ENCODE data around the gene DFFB. TPM values are rescaled to one million over a fixed set of nuclear protein-coding genes. Genes with fewer than 3 reads are reported as not detected.

The DFFB gene
- total and polyA plus RNA-seq, 2 experiments from 2014 or later: 5.5 to 6.2 TPM

- no peak overlapping the region for H3K27ac ChIP-seq
- 82% methylated on average over 10 of the region's 10 CpGs for WGBS (ENCODE audit: low lambda C conversion rate, missing lambda C conversion rate)
- no peak for DNase-seq (ENCODE audit: low spot score)
- H4K20me1 ChIP-seq (ENCODE audit: insufficient read depth, poor library complexity, severe bottlenecking): no peaks in the 10 kb centered on the region
- no peaks in the 10 kb centered on the region for H3K27me3 ChIP-seq
- no peaks in the 10 kb centered on the region for H3K36me3 ChIP-seq (replicated peaks; ENCODE audit: insufficient read depth, low read depth)
- no peak overlapping the region for H2AFZ ChIP-seq
- H3K79me2 ChIP-seq: no peaks in the 10 kb centered on the region
- no peaks in the 10 kb centered on the region for H3K4me1 ChIP-seq (ENCODE audit: insufficient read depth)
- H3K4me3 ChIP-seq: no peak overlapping the region
- H3K9me3 ChIP-seq (ENCODE audit: low read depth): no peaks in the 10 kb centered on the region
- TF ChIP-seq, protein P1, sequence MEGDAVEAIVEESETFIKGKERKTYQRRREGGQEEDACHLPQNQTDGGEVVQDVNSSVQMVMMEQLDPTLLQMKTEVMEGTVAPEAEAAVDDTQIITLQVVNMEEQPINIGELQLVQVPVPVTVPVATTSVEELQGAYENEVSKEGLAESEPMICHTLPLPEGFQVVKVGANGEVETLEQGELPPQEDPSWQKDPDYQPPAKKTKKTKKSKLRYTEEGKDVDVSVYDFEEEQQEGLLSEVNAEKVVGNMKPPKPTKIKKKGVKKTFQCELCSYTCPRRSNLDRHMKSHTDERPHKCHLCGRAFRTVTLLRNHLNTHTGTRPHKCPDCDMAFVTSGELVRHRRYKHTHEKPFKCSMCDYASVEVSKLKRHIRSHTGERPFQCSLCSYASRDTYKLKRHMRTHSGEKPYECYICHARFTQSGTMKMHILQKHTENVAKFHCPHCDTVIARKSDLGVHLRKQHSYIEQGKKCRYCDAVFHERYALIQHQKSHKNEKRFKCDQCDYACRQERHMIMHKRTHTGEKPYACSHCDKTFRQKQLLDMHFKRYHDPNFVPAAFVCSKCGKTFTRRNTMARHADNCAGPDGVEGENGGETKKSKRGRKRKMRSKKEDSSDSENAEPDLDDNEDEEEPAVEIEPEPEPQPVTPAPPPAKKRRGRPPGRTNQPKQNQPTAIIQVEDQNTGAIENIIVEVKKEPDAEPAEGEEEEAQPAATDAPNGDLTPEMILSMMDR (IDR thresholded peaks at IDR 0.05; ENCODE audit: poor library complexity): no peak
- no peak for TF ChIP-seq EZH2phosphoT487 (IDR thresholded peaks at IDR 0.05; ENCODE audit: low read depth, severe bottlenecking, unreplicated experiment)
- TF ChIP-seq EZH2 (IDR thresholded peaks at IDR 0.05; ENCODE audit: borderline replicate concordance): no peak
- no peaks in the 10 kb centered on the region for H3K9me2 ChIP-seq (replicated peaks; ENCODE audit: insufficient read depth)
- H3K4me2 ChIP-seq: no peak overlapping the region
These were observed 37.5 kb upstream of the DFFB start for GRCh38 chr1:3819771-3820200.

- no peak overlapping the region for H3K4me3 ChIP-seq
- H3K4me1 ChIP-seq (ENCODE audit: insufficient read depth): no peaks in the 10 kb centered on the region
- H3K4me2 ChIP-seq: no peak overlapping the region
- no peak for DNase-seq (ENCODE audit: low spot score)
- H3K79me2 ChIP-seq: no peaks in the 10 kb centered on the region
- H2AFZ ChIP-seq: no peak overlapping the region
- no peaks in the 10 kb centered on the region for H3K9me2 ChIP-seq (replicated peaks; ENCODE audit: insufficient read depth)
- no peak for TF ChIP-seq EZH2 (IDR thresholded peaks at IDR 0.05; ENCODE audit: borderline replicate concordance)
- TF ChIP-seq, protein P1 (IDR thresholded peaks at IDR 0.05; ENCODE audit: poor library complexity): no peak
- TF ChIP-seq EZH2phosphoT487 (IDR thresholded peaks at IDR 0.05; ENCODE audit: low read depth, severe bottlenecking, unreplicated experiment): no peak
- H3K36me3 ChIP-seq (replicated peaks; ENCODE audit: insufficient read depth, low read depth): no peaks in the 10 kb centered on the region
- H3K9me3 ChIP-seq (ENCODE audit: low read depth): no peaks in the 10 kb centered on the region
- H3K27me3 ChIP-seq: no peaks in the 10 kb centered on the region
- no peak overlapping the region for H3K27ac ChIP-seq
- H4K20me1 ChIP-seq (ENCODE audit: insufficient read depth, poor library complexity, severe bottlenecking): no peaks in the 10 kb centered on the region
- WGBS (ENCODE audit: low lambda C conversion rate, missing lambda C conversion rate): 96% methylated on average over 8 of the region's 8 CpGs
These were observed 37.0 kb upstream of the DFFB start for GRCh38 chr1:3820316-3820715.

DNA sequence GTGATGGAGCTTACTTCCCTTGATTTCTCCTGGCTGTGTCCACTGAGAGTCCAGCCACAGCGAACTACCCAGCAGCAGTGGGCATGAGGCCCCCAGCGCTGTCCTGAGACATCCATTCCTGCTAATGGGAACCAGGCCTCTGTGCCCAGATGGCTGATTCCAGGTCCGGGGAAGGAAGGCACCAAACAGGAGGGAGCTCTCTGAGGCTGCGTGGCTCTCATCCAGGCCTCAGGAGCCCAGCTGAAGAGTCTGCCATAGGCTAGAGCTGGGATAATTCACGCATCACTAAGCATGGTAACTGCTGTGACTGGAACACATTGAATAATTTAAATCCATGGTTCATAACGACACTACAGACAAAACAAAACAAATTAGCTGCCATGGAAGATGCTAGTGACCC, 36.3 kb upstream of the DFFB start:
- no peak overlapping the region for H2AFZ ChIP-seq
- H4K20me1 ChIP-seq (ENCODE audit: insufficient read depth, poor library complexity, severe bottlenecking): no peaks in the 10 kb centered on the region
- WGBS (ENCODE audit: low lambda C conversion rate, missing lambda C conversion rate): 95% methylated on average over 6 of the region's 6 CpGs
- H3K4me1 ChIP-seq (ENCODE audit: insufficient read depth): no peaks in the 10 kb centered on the region
- TF ChIP-seq, protein P1 (IDR thresholded peaks at IDR 0.05; ENCODE audit: poor library complexity): no peak
- no peak for TF ChIP-seq EZH2phosphoT487 (IDR thresholded peaks at IDR 0.05; ENCODE audit: low read depth, severe bottlenecking, unreplicated experiment)
- TF ChIP-seq EZH2 (IDR thresholded peaks at IDR 0.05; ENCODE audit: borderline replicate concordance): no peak
- DNase-seq (ENCODE audit: low spot score): no peak
- H3K4me3 ChIP-seq: no peak overlapping the region
- H3K9me2 ChIP-seq (replicated peaks; ENCODE audit: insufficient read depth): no peaks in the 10 kb centered on the region
- no peaks in the 10 kb centered on the region for H3K79me2 ChIP-seq
- no peaks in the 10 kb centered on the region for H3K36me3 ChIP-seq (replicated peaks; ENCODE audit: insufficient read depth, low read depth)
- H3K27me3 ChIP-seq: no peaks in the 10 kb centered on the region
- no peaks in the 10 kb centered on the region for H3K9me3 ChIP-seq (ENCODE audit: low read depth)
- no peak overlapping the region for H3K27ac ChIP-seq
- no peak overlapping the region for H3K4me2 ChIP-seq

DNA sequence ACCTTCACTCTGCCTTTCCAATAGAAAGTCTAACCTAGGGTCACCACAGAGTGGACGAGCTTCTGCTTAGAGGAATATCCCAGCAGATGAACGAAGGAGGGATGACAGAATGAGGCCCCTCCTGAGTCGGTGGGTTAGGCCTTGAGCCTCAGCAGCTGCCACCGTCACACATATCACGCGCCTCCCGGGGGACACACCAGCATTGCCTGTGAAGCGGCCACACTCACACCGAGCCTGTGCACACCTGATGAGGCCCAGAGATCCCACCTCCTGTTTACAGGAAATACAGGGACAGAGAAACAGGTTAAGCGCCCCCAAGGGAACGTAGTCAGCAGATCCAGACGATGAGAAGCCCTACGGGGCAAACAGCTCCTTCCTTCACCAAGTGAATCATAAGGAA, 35.8 kb upstream of the DFFB start:
- no peak for DNase-seq (ENCODE audit: low spot score)
- no peaks in the 10 kb centered on the region for H3K36me3 ChIP-seq (replicated peaks; ENCODE audit: insufficient read depth, low read depth)
- TF ChIP-seq EZH2 (IDR thresholded peaks at IDR 0.05; ENCODE audit: borderline replicate concordance): no peak
- TF ChIP-seq, protein P1 (IDR thresholded peaks at IDR 0.05; ENCODE audit: poor library complexity): no peak
- 94% methylated on average over 13 of the region's 13 CpGs for WGBS (ENCODE audit: low lambda C conversion rate, missing lambda C conversion rate)
- no peak overlapping the region for H3K4me2 ChIP-seq
- no peak overlapping the region for H3K27ac ChIP-seq
- no peaks in the 10 kb centered on the region for H3K27me3 ChIP-seq
- no peaks in the 10 kb centered on the region for H3K4me1 ChIP-seq (ENCODE audit: insufficient read depth)
- no peaks in the 10 kb centered on the region for H3K79me2 ChIP-seq
- no peak overlapping the region for H3K4me3 ChIP-seq
- H4K20me1 ChIP-seq (ENCODE audit: insufficient read depth, poor library complexity, severe bottlenecking): no peaks in the 10 kb centered on the region
- H2AFZ ChIP-seq: no peak overlapping the region
- H3K9me2 ChIP-seq (replicated peaks; ENCODE audit: insufficient read depth): no peaks in the 10 kb centered on the region
- H3K9me3 ChIP-seq (ENCODE audit: low read depth): no peaks in the 10 kb centered on the region

Measured in hepatocyte (in vitro differentiated cells).